Stimulated activated CD8-positive, alpha-beta memory T cell treated with anti-CD3 and anti-CD28 coated beads, Interleukin-15, amount 100 ng/mL, for 4 hours (primary cell): ENCODE data around the gene SLC38A7.
"Not testable (repeated sequence)": the region's sequence is repeated elsewhere in the genome, so short reads cannot be mapped to it uniquely, and the experiment has no call there.

ENCODE experiments used
- DNase-seq, 2 donors: peaks; one replicate each; pipeline ENCODE4 v3.0.0-alpha.2; 2020; ENCODE audit warnings: low read depth in 2 of 2

SLC38A7 gene, protein sequence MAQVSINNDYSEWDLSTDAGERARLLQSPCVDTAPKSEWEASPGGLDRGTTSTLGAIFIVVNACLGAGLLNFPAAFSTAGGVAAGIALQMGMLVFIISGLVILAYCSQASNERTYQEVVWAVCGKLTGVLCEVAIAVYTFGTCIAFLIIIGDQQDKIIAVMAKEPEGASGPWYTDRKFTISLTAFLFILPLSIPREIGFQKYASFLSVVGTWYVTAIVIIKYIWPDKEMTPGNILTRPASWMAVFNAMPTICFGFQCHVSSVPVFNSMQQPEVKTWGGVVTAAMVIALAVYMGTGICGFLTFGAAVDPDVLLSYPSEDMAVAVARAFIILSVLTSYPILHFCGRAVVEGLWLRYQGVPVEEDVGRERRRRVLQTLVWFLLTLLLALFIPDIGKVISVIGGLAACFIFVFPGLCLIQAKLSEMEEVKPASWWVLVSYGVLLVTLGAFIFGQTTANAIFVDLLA

DNA sequence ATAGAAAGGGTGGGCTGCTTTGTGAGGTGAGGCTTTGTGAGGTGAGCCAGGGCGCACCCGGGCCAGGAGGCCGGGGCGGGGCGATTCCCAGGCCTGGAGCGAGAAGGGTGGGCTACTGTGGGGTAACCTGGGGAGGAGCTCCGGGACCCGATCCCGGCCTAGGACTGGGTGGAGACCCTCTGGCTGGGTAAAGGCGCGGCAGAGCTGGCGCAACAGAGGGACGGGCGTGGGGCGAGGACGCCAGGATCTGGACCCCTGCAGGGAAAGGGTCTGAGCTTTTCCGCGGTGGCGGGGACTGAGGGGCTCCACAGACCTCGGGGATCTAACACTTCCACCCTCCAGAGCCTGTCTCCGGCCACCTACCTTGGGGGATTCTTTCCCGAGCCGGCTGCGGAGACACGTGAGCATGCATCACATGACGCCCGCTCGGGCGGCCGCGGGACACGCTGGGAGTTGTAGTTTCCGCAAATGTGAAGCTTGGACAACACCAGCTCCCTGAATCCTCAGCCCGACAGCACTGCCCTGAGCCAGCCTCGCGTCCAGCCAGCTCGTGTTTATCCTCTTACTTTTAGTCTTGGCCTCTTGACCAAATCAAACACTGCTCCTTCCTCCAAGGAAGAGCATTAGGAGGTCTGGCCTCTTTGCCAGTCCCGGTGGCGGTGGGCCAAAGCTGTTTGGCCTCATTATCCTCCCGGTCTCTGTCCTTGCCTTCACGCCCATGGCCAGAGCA is at the start of gene SLC38A7:
SLC38A7 (minus strand) TSS at position 417 of the 730 bp plus-strand sequence. CDS start 4,644 bp downstream, outside the sequence.
- peak; percentile 45 to 48 for DNase-seq

DNA sequence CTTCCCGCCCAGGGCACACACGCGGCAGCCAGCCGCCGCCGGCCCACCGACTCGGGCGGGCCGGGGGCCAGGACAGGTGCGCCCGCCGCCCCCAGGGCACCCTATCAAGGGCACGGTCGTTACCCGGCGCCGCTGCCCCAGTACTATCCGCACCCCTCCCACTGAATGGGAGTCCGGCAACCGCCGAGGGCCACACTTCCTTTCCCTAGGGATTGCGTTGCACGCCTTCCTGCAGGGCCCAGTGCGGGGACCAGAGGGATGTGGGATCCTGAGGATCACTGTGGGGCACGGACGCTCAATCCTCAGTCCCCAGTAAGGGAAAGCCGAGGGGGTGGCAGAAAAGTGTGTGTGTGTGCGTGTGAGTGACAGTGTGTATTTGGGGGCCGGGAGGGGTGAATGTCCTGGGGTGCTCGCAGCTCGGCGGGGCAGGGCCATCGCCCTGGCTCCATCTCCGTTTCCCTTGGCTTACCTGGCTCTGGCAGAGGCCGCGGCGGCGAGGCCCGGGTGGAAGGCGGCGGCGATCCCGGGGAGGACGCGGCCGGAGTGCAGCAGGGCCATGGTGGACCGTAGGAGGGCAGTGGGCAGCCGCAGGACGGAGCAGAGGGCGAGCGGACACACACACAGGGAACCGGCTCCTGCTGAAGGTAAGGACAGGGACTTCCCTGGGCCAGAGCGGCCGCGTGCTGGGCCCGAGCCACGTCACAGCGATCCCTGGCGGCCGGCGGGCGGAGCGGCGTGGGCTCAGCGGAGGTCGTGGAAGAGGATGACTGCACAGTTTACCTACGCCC is 49.3 kb upstream of the SLC38A7 start, which contains the start of gene GOT2:
GOT2 (minus strand) TSS at position 646 of the 788 bp plus-strand sequence; CDS start at position 558, 88 bp downstream.
- peak; percentile 60 to 62 for DNase-seq

DNA sequence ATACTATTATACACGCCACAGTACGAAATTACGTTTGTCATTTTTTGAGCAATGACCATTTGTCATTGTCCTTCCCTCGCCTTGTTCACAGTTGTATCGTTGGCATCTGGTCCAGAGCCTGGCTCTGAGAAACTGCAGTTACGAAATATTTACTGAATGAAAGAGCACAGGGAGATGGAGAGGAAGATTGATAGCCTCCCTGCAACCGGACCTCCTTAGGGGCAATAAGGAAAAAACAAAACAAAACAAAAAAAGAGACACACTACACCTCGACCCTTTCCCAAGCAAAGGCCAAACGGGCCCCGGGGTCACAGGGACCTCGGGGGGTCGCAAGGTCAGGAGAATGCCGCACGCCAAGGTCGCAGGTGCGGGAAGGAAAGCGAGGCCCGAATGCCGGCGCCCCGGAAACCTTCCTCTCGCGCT is 48.7 kb upstream of the SLC38A7 start:
- no peak for DNase-seq

DNA sequence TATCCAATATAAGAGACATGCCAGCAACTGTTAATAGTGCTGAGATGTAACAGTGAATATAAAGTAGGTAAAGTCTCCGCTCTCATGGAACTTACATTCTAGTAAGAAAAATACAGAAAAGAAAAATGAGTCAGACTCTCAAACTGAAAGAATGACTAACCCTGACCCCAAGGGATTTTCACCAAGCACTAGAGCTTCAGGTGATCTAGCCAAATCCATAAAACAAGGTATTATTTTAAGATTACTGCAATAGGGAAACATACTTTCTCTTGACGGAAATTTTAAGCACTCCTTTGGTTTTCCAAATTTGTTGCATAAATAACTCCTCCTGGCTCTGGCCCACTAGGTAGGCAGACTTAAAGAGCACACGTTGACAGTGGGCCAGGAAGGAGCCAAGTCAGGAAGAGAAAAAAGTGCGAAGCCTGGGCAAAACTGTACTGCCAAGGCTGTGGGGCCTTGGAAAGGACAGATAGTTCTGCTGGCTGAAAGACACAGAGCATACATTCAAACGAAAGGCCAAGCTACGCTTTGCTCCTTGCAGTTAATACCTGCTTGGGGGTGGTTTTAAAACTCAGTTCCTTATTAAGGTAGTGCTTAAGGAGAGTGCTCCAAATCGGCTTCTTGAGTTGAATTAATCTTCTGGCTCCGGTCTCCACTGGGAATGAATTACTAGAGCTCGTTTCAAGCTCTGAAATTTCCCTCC is 48.1 kb upstream of the SLC38A7 start:
- no peak for DNase-seq

DNA sequence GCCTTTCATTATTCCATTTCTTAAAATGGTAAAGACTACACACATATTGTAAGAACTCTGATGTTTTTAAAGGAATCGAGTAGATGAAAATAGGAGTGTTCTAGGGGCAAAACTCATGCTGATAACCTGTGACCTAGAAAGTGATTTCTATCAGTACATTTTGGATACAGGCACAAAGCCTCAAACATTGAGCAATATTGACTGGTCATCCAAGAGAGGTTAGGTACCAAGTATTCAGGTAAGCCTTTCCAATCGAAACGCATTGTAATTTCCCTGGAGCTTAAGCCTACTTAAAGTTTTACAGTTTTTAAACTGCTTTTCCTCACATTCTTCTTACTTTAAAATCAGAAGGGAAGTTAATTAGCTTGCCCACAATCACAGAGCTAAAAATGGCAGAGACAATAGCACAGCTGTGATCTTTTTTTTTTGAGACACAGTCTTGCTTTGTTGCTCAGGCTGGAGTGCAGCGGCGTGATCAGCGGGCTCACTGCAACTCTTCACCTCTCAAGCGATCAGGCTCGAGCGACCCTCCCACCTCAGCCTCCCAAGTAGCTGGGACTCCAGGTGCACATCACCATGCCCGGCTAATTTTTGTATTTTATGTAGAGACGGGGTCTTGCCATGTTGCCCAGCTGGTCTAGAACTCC is 46.3 kb upstream of the SLC38A7 start:
- no peak for DNase-seq

DNA sequence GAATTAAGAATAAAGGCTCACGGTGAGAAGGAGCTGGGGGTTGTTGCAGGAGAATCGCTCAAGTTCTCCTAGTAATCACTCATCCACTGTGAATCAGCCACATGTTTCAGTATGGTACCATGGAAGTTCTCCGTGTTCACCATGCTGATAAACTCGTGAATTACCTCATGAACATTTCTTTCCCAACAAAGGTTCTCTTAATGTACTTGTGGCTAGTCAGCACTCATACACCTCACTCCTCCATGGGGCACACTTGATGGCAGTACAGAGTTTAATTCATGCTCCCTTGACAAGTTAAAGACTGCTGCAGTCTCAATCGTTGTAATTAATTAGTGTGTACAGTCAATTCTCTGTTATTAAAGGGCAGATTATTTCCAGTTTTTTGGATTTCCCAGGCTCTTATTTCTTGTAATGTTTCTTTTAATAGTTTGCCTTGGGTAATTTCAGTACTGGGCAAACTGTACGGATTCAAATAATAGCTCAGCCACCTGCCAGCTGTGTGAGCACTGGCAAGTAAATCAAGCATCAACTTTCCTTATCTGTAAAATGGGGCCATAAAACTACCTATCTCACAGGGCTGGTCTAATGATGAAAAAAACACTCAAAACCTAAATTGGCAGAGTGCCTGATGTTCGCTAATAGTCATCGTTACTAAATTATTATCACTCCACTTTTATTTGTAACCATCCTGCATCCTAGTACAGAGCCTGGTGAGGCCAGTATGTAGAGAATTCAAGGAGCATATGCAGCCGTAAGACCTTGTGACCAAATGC is 43.4 kb upstream of the SLC38A7 start:
- DNase-seq = no peak

DNA sequence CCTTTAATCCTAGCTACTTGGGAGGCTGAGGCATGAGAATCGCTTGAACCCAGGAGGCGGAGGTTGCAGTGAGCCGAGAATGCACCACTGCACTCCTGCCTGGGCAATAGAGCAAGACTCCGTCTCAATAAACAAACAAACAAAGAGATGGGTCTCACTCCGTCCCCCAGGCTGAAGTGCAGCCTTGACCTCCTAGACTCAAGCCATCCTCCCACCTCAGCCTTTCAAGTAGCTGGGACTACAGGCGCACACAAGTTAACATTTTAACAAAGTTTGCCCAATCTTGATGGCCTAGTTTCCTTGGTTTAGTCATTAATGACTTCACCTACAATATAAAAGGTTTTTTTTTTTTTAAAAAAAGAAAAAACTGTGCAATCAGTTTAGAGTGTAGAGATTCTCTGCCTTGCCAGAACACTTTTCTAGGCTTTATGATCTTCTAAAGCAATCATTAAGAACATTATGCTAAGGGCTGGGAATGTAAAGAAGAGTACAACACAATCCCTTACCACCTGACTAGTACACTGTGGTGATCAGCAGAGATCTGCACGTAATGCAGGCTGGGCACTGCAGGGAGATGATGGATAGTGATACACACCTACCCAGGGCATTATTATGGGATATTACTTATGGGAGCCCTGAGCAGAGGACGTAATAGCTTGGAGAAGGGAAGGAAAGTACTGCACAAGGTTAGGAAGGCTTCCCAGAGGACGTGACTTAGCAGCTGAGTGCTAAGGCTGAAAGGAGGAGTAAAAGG is 42.6 kb upstream of the SLC38A7 start:
- DNase-seq = no peak

DNA sequence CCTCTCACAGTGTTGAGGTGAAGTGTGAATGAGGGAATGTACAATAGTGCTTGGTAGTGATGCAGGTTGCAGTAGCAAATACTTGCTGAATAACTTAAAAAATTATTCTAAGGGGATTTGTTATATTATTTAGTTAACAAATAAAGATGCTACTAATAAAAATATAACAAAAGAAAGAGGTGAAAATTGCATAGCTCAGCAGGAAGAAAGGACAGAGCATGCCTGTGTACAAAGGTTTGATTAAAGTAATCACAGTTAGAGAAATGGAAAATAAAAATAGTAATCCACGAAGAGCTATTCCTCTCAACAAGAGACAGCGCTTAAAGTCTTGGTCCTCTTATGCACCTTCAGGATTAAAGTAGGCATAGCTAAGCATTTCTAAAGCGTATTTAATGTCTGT is 38.5 kb upstream of the SLC38A7 start:
- no peak for DNase-seq

DNA sequence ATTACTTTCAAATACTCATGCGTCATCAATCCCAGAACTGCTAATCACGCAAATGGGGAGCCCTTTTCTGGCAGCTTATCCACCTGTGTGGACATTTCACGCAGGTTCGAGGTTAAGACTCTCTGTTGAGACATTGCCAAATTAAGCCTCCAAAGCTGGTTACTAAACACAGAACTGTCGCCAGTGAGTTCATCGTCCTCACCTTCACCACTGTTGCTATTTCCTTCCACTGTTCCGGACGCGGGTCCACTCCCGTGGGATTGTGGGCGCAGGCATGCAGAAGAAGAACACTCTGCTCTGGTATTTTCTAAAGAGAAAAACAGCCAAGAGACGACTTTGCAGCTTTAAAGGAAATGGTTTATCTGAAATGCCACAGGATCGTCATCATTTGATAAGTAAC is 33.4 kb upstream of the SLC38A7 start:
- DNase-seq = no peak

DNA sequence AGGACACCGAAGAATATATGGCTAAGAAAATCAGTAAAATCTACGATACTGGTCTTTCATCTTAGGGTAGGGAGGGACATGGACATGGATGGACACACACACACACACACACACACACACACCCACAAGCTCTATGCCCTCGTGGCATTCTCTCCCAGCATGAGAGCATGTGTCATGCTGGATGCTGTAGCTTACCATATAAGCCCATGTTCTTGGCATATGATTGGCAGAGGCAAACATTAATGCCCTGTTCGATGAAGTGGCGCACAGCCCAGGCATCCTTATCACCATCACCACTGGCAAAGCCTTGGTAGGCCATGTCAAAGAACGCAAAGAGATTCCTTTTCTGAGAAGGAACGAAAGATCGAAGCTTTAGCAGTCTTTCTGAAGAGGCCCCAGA is 31.9 kb upstream of the SLC38A7 start:
- DNase-seq = no peak

DNA sequence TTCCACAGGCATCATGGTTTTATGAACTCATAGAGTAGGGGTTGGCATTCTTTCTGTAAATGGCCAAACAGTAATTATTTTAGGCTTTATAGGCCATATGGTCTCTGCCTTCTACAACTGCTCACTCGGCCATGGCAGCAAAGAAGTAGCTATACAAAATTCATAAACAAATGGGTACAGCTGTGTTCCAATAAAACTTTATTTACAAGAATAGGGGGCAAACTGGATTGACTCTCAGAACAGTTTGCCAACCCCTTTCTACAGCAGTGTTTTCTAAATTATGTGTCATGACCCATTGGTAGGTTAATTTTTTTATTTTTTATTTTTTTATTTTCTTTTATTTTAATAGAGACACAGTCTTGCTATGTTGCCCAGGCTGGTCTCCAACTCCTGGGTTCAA is 29.2 kb upstream of the SLC38A7 start:
- no peak for DNase-seq

DNA sequence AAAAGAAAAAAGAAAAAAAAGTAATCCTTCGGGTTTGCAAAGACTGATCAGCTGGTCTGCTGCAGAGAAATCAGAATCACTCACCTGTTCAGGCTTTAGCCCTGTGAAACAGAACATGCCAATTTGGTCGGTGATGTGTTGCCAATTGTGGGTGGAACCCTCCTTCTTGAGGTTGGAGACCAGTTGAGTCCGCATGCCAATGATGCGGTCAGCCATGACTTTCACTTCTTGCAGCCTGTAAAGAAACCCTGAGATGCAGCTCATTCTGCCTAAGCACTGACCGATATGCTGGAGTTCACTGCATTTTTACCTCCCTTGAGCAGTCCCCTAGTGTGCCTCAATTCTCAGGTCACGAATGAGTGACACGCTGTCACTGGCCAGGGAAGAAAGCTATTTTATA is 24.8 kb upstream of the SLC38A7 start:
- no peak for DNase-seq

DNA sequence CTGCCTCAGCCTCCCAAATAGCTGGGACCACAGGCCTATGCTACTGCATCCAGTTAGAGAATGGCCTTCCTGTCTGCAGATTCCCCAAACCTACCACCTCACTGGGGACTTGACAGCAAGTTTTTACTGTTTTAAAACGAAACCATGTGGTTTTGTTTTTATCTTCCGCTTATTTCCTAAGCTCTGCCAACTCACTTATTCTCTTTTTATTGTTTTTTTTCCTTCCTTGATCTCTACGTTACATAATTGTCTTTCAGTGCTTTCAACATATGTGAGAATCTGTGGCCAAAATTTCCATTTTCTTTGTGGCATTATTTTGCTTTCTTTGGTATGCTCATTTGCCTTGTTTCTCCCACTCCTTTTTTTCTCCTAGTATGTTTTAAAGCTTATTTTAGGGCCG is 14.6 kb upstream of the SLC38A7 start:
- DNase-seq = no peak

DNA sequence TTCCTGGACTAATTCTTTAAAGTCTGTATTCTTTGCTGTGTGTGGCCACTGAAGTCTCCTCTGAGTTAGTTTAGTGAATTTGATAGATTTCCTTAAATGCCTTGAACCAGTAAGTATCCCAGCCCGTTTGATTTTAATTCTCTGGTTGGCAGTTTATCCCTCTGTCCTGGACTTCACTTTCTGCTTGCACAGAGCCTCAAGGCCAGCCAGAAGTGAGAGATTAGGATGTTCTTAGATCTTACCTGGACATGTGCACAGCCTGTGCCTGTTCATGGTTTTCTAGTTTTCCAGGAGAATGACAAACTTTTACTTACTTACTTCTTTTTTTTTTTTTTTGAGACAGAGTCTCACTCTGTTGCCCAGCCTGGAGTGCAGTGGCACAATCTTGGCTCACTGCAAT is 10.8 kb upstream of the SLC38A7 start:
- no peak for DNase-seq

DNA sequence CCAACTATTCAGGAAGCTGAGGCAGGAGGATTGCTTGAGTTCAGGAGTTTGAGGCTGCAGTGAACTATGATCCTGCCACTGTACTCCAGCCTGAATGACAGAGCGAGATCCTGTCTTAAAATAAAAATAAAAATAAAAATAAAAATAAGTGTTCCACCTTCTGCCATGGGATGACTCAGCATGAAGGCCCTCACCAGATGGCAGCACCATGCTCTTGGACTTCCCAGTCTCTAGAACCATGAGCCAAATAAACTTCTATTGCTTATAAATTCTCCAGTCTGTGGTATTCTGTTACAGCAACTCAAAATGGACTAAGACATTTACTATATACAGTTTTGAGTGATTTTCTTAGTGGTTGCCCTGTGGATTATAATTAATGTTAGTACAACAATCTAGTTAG is 7.9 kb upstream of the SLC38A7 start:
- DNase-seq = no peak

DNA sequence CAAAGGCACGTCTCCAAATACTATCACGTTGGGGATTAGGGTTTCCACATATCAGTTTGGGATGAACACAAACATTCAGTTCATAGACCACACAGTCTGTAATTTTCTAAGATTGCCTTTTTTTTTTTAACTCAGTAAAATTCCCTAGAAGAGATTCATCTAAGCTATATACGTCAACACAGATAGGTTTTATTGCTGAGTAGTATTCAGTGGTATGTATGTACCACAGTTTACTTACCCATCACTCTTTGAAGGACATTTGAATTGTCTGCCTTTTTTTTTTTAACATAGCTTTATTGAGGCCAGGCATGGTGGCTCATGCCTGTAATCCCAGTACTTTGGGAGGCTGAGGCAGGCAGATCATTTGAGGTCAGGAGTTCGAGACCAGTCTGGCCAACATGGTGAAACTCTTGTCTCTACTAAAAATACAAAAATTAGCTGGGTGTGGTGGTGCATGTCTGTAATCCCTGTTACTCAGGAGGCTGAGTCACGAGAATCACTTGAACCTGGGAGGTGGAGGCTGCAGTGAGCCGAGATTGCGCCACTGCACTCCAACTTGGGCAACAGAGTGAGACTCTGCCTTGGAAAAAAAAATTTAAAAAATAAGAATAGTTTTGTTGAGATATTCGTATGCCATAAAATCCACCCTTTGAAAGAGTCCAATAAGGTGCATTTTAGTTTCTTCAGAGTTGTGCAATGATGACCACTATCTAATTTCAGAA is 2.6 kb upstream of the SLC38A7 start:
- DNase-seq = not testable (repeated sequence)

DNA sequence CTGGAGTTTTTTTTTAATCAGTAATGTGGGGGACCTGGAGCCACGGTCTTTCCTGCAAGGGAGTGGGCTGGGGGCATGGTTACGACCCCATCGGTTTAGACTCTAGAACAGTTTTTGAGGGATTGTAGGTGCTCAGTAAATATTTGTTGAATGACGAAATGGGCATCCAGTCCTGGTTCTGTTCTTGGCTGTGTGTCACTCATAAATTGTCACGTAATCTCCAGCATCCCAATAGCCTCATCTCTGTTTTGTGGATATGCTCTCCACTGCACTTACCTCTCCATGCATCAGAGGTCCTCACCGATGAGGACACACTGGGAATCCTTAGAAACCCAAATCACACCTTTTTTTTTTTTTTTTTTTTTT is 497 bp upstream of the SLC38A7 start:
- DNase-seq = no peak

DNA sequence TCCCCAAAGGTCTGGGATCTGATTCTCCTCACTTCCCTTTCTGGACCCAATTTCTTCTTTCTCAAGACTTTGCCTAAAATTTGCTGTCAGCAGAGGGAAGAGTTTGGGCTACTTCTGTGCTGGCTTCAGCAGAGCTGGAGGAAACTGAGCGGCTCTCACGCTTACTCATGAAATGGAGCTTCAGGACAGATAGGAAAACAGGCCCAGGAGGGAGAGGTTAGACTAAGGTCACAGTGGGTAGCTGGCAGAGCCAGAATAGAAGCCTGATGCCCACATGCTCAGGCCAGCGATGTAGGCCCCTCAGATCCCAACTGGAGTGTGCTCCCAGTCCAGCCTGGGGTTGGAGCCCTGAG is 593 bp downstream of the SLC38A7 start:
- DNase-seq = no peak

DNA sequence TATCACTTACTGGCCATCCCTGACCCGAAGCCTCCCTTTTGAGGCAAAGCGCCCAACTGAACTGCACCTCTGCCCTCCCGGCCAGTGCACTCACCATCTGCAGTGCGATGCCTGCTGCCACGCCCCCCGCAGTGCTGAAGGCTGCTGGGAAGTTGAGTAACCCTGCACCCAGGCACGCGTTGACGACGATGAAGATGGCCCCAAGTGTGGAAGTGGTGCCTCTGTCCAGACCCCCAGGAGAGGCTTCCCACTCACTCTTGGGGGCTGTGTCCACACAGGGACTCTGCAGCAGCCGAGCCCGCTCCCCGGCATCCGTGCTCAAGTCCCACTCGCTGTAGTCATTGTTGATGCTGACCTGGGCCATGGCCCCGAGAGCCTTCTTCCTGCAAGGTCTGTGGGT is 4.8 kb downstream of the SLC38A7 start:
- no peak for DNase-seq
